Thymus (tissue), 11 donors: ENCODE data around the gene STAG3. TPM values are rescaled to one million over a fixed set of nuclear protein-coding genes. Genes with fewer than 3 reads are reported as not detected.
"Not testable (repeated sequence)": the region's sequence is repeated elsewhere in the genome, so short reads cannot be mapped to it uniquely, and the experiment has no call there.

Experiments
- DNase-seq, 9 donors: peaks; one replicate each; pipeline ENCODE4 v3.0.0-alpha.2; 2013; ENCODE audit warnings: low spot score in 9 of 9, low read depth in 6 of 9, missing footprints in 1 of 9
- H3K27ac ChIP-seq, 2 donors: one replicate each; pipeline ENCODE4 v1.5.1; 2013; ENCODE audit warnings: control low read depth in 1 of 2, low read depth in 1 of 2, low read length in 1 of 2, mild to moderate bottlenecking in 1 of 2, moderate library complexity in 1 of 2
- H3K27me3 ChIP-seq, 2 donors: one replicate each; pipeline ENCODE4 v1.5.1; 2013; ENCODE audit warnings: low read length in 1 of 2; ENCODE audit not compliant: control insufficient read depth in 2 of 2, insufficient read depth in 1 of 2
- H3K36me3 ChIP-seq, 2 donors: one replicate each; pipeline ENCODE4 v1.5.1; 2013; ENCODE audit warnings: low read length in 1 of 2, mild to moderate bottlenecking in 1 of 2, moderate library complexity in 1 of 2; ENCODE audit not compliant: control insufficient read depth in 2 of 2, insufficient read depth in 2 of 2
- H3K4me1 ChIP-seq, 2 donors: one replicate each; pipeline ENCODE4 v1.5.1; 2013; ENCODE audit warnings: low read length in 2 of 2; ENCODE audit not compliant: control insufficient read depth in 2 of 2, insufficient read depth in 2 of 2
- H3K4me3 ChIP-seq, 2 donors: one replicate each; pipeline ENCODE4 v1.5.1; 2013; ENCODE audit warnings: low read length in 2 of 2, control low read depth in 1 of 2, mild to moderate bottlenecking in 1 of 2
- H3K9me3 ChIP-seq, 2 donors: one replicate each; pipeline ENCODE4 v1.5.1; 2013; ENCODE audit warnings: low read length in 1 of 2, mild to moderate bottlenecking in 1 of 2; ENCODE audit not compliant: control insufficient read depth in 2 of 2, insufficient read depth in 1 of 2
- WGBS: extraction: QIAGEN DNeasy Blood & Tissue Kit; methylation state at CpG from one replicate; pipeline ENCODE4 v1.1.7; 2013; 5-methylcytosine and 5-hydroxymethylcytosine counted together
- polyA plus RNA-seq: library from polyadenylated mRNA; stranded (reverse); fragments of 200-250 nt; gene quantifications from one replicate; pipeline ENCODE4 v1.2.3, GENCODE V29; 2013
- total RNA-seq: library from RNA; stranded (reverse); fragments of 120-200 nt; gene quantifications from one replicate; pipeline ENCODE4 v1.2.4, GENCODE V29; 2013
- donor health status: healthy.

STAG3 gene
- total and polyA plus RNA-seq, 2 donors: 36.0 to 59.1 TPM

GRCh38 chr7:100176096-100177044 lies 1.3 kb upstream of the STAG3 start:
- no peak overlapping the region for H3K27ac ChIP-seq
- 60% methylated on average over 14 of the region's 14 CpGs for WGBS
- peaks cover 0 to 20% of the 10 kb centered on the region in 2 donors for H3K9me3 ChIP-seq
- peaks cover 4 to 18% of the 10 kb centered on the region in 2 donors for H3K36me3 ChIP-seq
- H3K27me3 ChIP-seq: peaks cover 0 to 3% of the 10 kb centered on the region in 2 donors
- peak overlapping the region; percentile 74 to 87 for H3K4me3 ChIP-seq
- H3K4me1 ChIP-seq: peaks cover 18 to 69% of the 10 kb centered on the region in 2 donors
- no peak for DNase-seq

GRCh38 chr7:100180084-100180483 lies 2.4 kb downstream of the STAG3 start:
- H3K4me1 ChIP-seq: peaks cover 18 to 66% of the 10 kb centered on the region in 2 donors
- H3K27me3 ChIP-seq: not testable (repeated sequence)

GRCh38 chr7:100182616-100183015 lies 4.9 kb downstream of the STAG3 start:
- not testable (repeated sequence) for H3K4me3 ChIP-seq, DNase-seq, H3K27me3 ChIP-seq, H3K36me3 ChIP-seq
- 84% methylated on average over 6 of the region's 6 CpGs for WGBS
- Histone ChIP-seq H3K4me1 (peaks cover 12 to 48% of the 10 kb centered on the region in 2 donors), H3K9me3 (peaks cover 0 to 14% of the 10 kb centered on the region in 2 donors), H3K27ac (peak overlapping the region in 1 of 2 donors; percentile 73)

More at GRCh38 chr7:100180084-100180483, 2.4 kb downstream of the STAG3 start:
- not testable (repeated sequence) for DNase-seq, H3K36me3 ChIP-seq, H3K4me3 ChIP-seq
- peaks cover 0 to 20% of the 10 kb centered on the region in 2 donors for H3K9me3 ChIP-seq
- H3K27ac ChIP-seq: peak overlapping the region; percentile 80 to 87
- 95% methylated on average over 3 of the region's 3 CpGs for WGBS

GRCh38 chr7:100183090-100183489 lies 5.4 kb downstream of the STAG3 start:
- not testable (repeated sequence) for H3K4me3 ChIP-seq, H3K36me3 ChIP-seq, H3K27ac ChIP-seq, DNase-seq, H3K9me3 ChIP-seq, H3K27me3 ChIP-seq
- H3K4me1 ChIP-seq: peaks cover 11 to 44% of the 10 kb centered on the region in 2 donors
- 95% methylated on average over 6 of the region's 6 CpGs for WGBS

GRCh38 chr7:100185726-100186125 lies 8.0 kb downstream of the STAG3 start:
- peaks cover 9 to 28% of the 10 kb centered on the region in 2 donors for H3K4me1 ChIP-seq
- no peak overlapping the region for H3K4me3 ChIP-seq
- WGBS: 97% methylated on average over 2 of the region's 2 CpGs
- no peak overlapping the region for H3K27ac ChIP-seq
- no peaks in the 10 kb centered on the region for H3K36me3 ChIP-seq
- H3K9me3 ChIP-seq: no peaks in the 10 kb centered on the region
- DNase-seq: no peak
- no peaks in the 10 kb centered on the region for H3K27me3 ChIP-seq

GRCh38 chr7:100189061-100189460 lies 11.3 kb downstream of the STAG3 start:
- WGBS: 85% methylated on average over 3 of the region's 3 CpGs
- H3K27me3 ChIP-seq: no peaks in the 10 kb centered on the region

GRCh38 chr7:100190048-100190711 lies 12.5 kb downstream of the STAG3 start:
- DNase-seq: peak in 1 of 9 donors; percentile 79
- 56% methylated on average over 4 of the region's 4 CpGs for whole genome bisulfite sequencing
- H3K27ac ChIP-seq: peak overlapping the region in 1 of 2 donors; percentile 31
- H3K36me3 ChIP-seq: no peaks in the 10 kb centered on the region
- no peak overlapping the region for H3K4me3 ChIP-seq
- H3K4me1 ChIP-seq: peaks cover 18 to 46% of the 10 kb centered on the region in 2 donors
- no peaks in the 10 kb centered on the region for H3K27me3 ChIP-seq
- H3K9me3 ChIP-seq: no peaks in the 10 kb centered on the region

More at GRCh38 chr7:100189061-100189460, 11.3 kb downstream of the STAG3 start:
- no peak overlapping the region for H3K4me3 ChIP-seq
- H3K4me1 ChIP-seq: peaks cover 16 to 38% of the 10 kb centered on the region in 2 donors
- H3K9me3 ChIP-seq: no peaks in the 10 kb centered on the region
- no peak for DNase-seq
- no peaks in the 10 kb centered on the region for H3K36me3 ChIP-seq
- H3K27ac ChIP-seq: no peak overlapping the region

GRCh38 chr7:100191775-100192174 lies 14.1 kb downstream of the STAG3 start:
- H3K4me3 ChIP-seq: no peak overlapping the region
- H3K4me1 ChIP-seq: peaks cover 22 to 52% of the 10 kb centered on the region in 2 donors
- no peaks in the 10 kb centered on the region for H3K36me3 ChIP-seq
- H3K27me3 ChIP-seq: no peaks in the 10 kb centered on the region
- 7% methylated on average over 2 of the region's 2 CpGs for WGBS
- no peaks in the 10 kb centered on the region for H3K9me3 ChIP-seq
- peak overlapping the region; percentile 38 to 79 for H3K27ac ChIP-seq
- DNase-seq: peak in 1 of 9 donors; percentile 67
